SK-N-SH (cell line): Measurements from ENCODE around the gene SNRNP25. TPM values are rescaled to one million over a fixed set of nuclear protein-coding genes. Genes with fewer than 3 reads are reported as not detected.

Experiments
- CTCF ChIA-PET: fragments of 300-600, 350-600 bp; formaldehyde crosslinking; extraction: SDS; loops from one replicate; lab custom pipeline; 2021; lab: Yijun Ruan, JAX
- POLR2A ChIA-PET: fragments of 350-600 bp; sonication (Branson Sonifier 250); formaldehyde crosslinking; extraction: SDS; loops from one replicate; lab custom pipeline; 2020; ENCODE audit warnings: antibody characterized with exemption, inconsistent platforms; lab: Yijun Ruan, JAX
- DNase-seq: peaks from one replicate; pipeline ENCODE4 v3.0.0; 2012
- H2AFZ ChIP-seq: fragments of 200-600 bp; sonication (generic); 2 replicates; pipeline ENCODE4 v1.8.1; 2016; ENCODE audit warnings: antibody characterized with exemption, mild to moderate bottlenecking, low read depth
- H3F3A ChIP-seq: fragments of 200-600 bp; sonication (generic); replicated peaks from 2 replicates; pipeline ENCODE3; 2016; ENCODE audit warnings: antibody characterized with exemption, mild to moderate bottlenecking; ENCODE audit not compliant: insufficient read depth
- H3K27ac ChIP-seq, 2 experiments: fragments of 200-500 bp in 1 of 2; fragments of 200-600 bp in 1 of 2; sonication (Bioruptor generic) in 1 of 2; sonication (generic), shearing (Covaris generic) in 1 of 2; 2 replicates each; pipeline versions ENCODE4 v1.5.1 to v1.6.1; 2014 to 2016; ENCODE audit warnings: low read depth in 2 of 2, inconsistent platforms in 1 of 2, low read length in 1 of 2, mild to moderate bottlenecking in 1 of 2, mixed read lengths in 1 of 2
- H3K27me3 ChIP-seq: fragments of 200-600 bp; sonication (generic), shearing (Covaris generic); 2 replicates; pipeline ENCODE4 v1.6.1; 2016; ENCODE audit warnings: mixed run types; ENCODE audit not compliant: insufficient read depth
- H3K36me3 ChIP-seq, 2 experiments: fragments of 200-500 bp in 1 of 2; fragments of 200-600 bp in 1 of 2; sonication (Bioruptor generic) in 1 of 2; sonication (generic) in 1 of 2; replicated peaks in 1 of 2; 2 replicates each; pipeline versions ENCODE3 to v1.5.1; 2014 to 2016; ENCODE audit warnings: low read length in 1 of 2, mild to moderate bottlenecking in 1 of 2; ENCODE audit not compliant: insufficient read depth in 2 of 2, control insufficient read depth in 1 of 2
- H3K4me1 ChIP-seq, 2 experiments: fragments of 200-500 bp in 1 of 2; fragments of 200-600 bp in 1 of 2; sonication (Bioruptor generic) in 1 of 2; sonication (generic), shearing (Covaris generic) in 1 of 2; 2 replicates each; pipeline versions ENCODE4 v1.5.1 to v1.6.1; 2014 to 2016; ENCODE audit warnings: low read depth in 1 of 2, low read length in 1 of 2, mixed run types in 1 of 2; ENCODE audit not compliant: insufficient read depth in 2 of 2, control insufficient read depth in 1 of 2
- H3K4me2 ChIP-seq: fragments of 200-600 bp; sonication (generic), shearing (Covaris generic); 2 replicates; pipeline ENCODE4 v1.6.1; 2017; ENCODE audit warnings: mixed run types
- H3K4me3 ChIP-seq, 2 experiments: fragments of 200-500 bp in 1 of 2; fragments of 200-600 bp in 1 of 2; sonication (Bioruptor generic) in 1 of 2; sonication (generic), shearing (Covaris generic) in 1 of 2; 2 replicates each; pipeline versions ENCODE4 v1.5.1 to v1.8.1; 2014 to 2016; ENCODE audit warnings: low read depth in 2 of 2, inconsistent platforms in 1 of 2, low read length in 1 of 2, mild to moderate bottlenecking in 1 of 2, mixed read lengths in 1 of 2, moderate library complexity in 1 of 2
- H3K79me2 ChIP-seq: fragments of 200-600 bp; sonication (generic); 2 replicates; pipeline ENCODE4 v1.8.1; 2017; ENCODE audit warnings: mild to moderate bottlenecking; ENCODE audit not compliant: insufficient read depth
- H3K9ac ChIP-seq: fragments of 200-600 bp; sonication (generic); 2 replicates; pipeline ENCODE4 v1.6.1; 2017; ENCODE audit warnings: mixed run types
- H3K9me2 ChIP-seq: fragments of 200-600 bp; sonication (generic); 2 replicates; pipeline ENCODE4 v1.6.1; 2017; ENCODE audit warnings: mixed run types
- H3K9me3 ChIP-seq: fragments of 200-600 bp; sonication (generic); 2 replicates; pipeline ENCODE4 v1.6.1; 2017; ENCODE audit warnings: mixed run types, mild to moderate bottlenecking, moderate library complexity
- H4K20me1 ChIP-seq: fragments of 200-600 bp; sonication (generic); 2 replicates; pipeline ENCODE4 v1.6.1; 2017; ENCODE audit warnings: mild to moderate bottlenecking, mixed run types; ENCODE audit not compliant: insufficient read depth
- EZH2phosphoT487 ChIP-seq: fragments of 200-600 bp; sonication (generic); IDR thresholded peaks from 2 replicates; pipeline ENCODE4 v1.6.1; 2017; ENCODE audit warnings: low read depth, mixed run types, mild to moderate bottlenecking, antibody characterized with exemption, moderate library complexity, borderline replicate concordance
- GABPA ChIP-seq: IDR thresholded peaks from 2 replicates; pipeline ENCODE4 v1.4.0; 2012; ENCODE audit warnings: low read depth, mild to moderate bottlenecking
- GATA2 ChIP-seq: sonication (generic); formaldehyde crosslinking; IDR thresholded peaks from 2 replicates; pipeline ENCODE4 v1.5.0; 2020; ENCODE audit warnings: mild to moderate bottlenecking, missing genetic modification reagents
- NFIC ChIP-seq: IDR thresholded peaks from 2 replicates; pipeline ENCODE4 v1.4.0; 2012; ENCODE audit warnings: borderline replicate concordance
- POLR2AphosphoS5 ChIP-seq: IDR thresholded peaks from 2 replicates; pipeline ENCODE4 v1.6.1; 2012; ENCODE audit warnings: low read depth, low read length
- RCOR1 ChIP-seq: fragments of 150-350 bp; IDR thresholded peaks from 2 replicates; pipeline ENCODE4 v1.6.1; 2017; ENCODE audit warnings: antibody characterized with exemption, low read length
- RXRA ChIP-seq: IDR thresholded peaks from 2 replicates; pipeline ENCODE4 v1.4.0; 2012; ENCODE audit warnings: low read depth, mild to moderate bottlenecking, borderline replicate concordance
- TAF1 ChIP-seq: IDR thresholded peaks from 2 replicates; pipeline ENCODE4 v1.6.1; 2012; ENCODE audit warnings: low read depth, mild to moderate bottlenecking, low read length, moderate library complexity, borderline replicate concordance
- WGBS: methylation state at CpG from one replicate; pipeline ENCODE4 v1.1.6; 2017; ENCODE audit warnings: low lambda C conversion rate; 5-methylcytosine and 5-hydroxymethylcytosine counted together
- polyA plus RNA-seq, 3 experiments: library from polyadenylated mRNA; depleted of rRNA; stranded (reverse); fragments of >200 nt; gene quantifications; 2 replicates each; pipeline ENCODE4 v1.2.3, GENCODE V29; 2012
- TF ChIP-seq, protein P1 (sequence below): IDR thresholded peaks from 2 replicates; pipeline ENCODE4; 2012
- TF ChIP-seq, protein P2 (sequence below): IDR thresholded peaks from 2 replicates; pipeline ENCODE4 v1.4.0; 2012; ENCODE audit warnings: low read depth, borderline replicate concordance
- TF ChIP-seq, protein P3 (sequence below): fragments of 200-600 bp; sonication (generic); IDR thresholded peaks from 2 replicates; pipeline ENCODE4 v1.6.1; 2017; ENCODE audit warnings: antibody characterized with exemption, mild to moderate bottlenecking, moderate library complexity
- TF ChIP-seq, protein P4 (sequence below): fragments of 150-350 bp; IDR thresholded peaks from 2 replicates; pipeline ENCODE4 v1.6.1; 2017; ENCODE audit warnings: antibody characterized with exemption, low read length, low read depth, borderline replicate concordance

The SNRNP25 gene
- polyA plus RNA-seq, 1 of the 3 experiments (the other 2 are of a cell fraction): 73.4 TPM

DNA sequence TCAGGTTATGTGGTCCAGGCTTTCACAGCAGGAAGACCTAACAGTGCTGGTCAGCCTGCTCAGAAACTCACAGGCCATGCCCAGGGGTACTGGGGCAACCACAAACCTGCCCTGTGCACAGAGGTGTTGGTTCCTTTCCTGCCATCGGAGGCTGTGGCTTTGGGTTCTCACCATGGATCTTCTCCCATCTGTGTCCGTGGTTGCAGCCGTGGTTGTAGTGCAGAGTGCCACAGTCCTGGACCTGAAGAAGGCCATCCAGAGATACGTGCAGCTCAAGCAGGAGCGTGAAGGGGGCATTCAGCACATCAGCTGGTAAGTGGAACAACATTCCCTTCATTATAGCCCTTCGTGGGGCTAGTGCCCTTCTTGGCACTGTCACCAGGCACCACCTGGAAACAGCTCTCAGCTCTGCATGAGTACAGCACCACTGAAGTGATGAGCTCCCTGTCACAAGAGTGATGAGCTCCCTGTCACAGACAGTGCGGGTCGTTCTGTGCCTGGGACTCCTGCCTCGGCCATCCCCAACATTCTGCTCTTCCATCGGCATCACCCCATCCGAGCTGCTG lies 2.0 kb downstream of the SNRNP25 start:
- POLR2A ChIA-PET: no interaction called here
- peaks cover 8% of the 10 kb centered on the region for H3F3A ChIP-seq
- no peak overlapping the region for H3K4me3 ChIP-seq
- H3K27me3 ChIP-seq: no peaks in the 10 kb centered on the region
- no peak overlapping the region for H2AFZ ChIP-seq
- no peaks in the 10 kb centered on the region for H4K20me1 ChIP-seq
- CTCF ChIA-PET: interaction anchor here (3.0 to 21.2 kb wide), 2 partner anchors 10 to 39 kb away, joined by 30 to 793 read pairs; no protein-coding TSS in a partner anchor
- peaks cover 3 to 9% of the 10 kb centered on the region in 2 experiments; a peak in 1 of 4 replicates for H3K4me1 ChIP-seq
- no peak for DNase-seq
- no peaks in the 10 kb centered on the region for H3K9me3 ChIP-seq
- H3K79me2 ChIP-seq: peaks cover 33% of the 10 kb centered on the region
- H3K36me3 ChIP-seq: peaks cover 8 to 53% of the 10 kb centered on the region in 2 experiments
- TF ChIP-seq RXRA (no peak), RCOR1 (no peak), EZH2phosphoT487 (no peak), POLR2AphosphoS5 (no peak), NFIC (no peak), TAF1 (no peak), GATA2 (CRISPR knock-in tag) (no peak), GABPA (no peak)
- TF ChIP-seq, protein P1, sequence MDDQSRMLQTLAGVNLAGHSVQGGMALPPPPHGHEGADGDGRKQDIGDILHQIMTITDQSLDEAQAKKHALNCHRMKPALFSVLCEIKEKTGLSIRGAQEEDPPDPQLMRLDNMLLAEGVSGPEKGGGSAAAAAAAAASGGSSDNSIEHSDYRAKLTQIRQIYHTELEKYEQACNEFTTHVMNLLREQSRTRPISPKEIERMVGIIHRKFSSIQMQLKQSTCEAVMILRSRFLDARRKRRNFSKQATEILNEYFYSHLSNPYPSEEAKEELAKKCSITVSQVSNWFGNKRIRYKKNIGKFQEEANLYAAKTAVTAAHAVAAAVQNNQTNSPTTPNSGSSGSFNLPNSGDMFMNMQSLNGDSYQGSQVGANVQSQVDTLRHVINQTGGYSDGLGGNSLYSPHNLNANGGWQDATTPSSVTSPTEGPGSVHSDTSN: no peak
- TF ChIP-seq, protein P2, sequence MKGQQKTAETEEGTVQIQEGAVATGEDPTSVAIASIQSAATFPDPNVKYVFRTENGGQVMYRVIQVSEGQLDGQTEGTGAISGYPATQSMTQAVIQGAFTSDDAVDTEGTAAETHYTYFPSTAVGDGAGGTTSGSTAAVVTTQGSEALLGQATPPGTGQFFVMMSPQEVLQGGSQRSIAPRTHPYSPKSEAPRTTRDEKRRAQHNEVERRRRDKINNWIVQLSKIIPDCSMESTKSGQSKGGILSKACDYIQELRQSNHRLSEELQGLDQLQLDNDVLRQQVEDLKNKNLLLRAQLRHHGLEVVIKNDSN: no peak
- no peak overlapping the region for H3K9ac ChIP-seq
- WGBS: 98% methylated on average over 9 of the region's 11 CpGs
- H3K9me2 ChIP-seq: no peaks in the 10 kb centered on the region
- H3K27ac ChIP-seq: no peak overlapping the region
- H3K4me2 ChIP-seq: no peak overlapping the region

DNA sequence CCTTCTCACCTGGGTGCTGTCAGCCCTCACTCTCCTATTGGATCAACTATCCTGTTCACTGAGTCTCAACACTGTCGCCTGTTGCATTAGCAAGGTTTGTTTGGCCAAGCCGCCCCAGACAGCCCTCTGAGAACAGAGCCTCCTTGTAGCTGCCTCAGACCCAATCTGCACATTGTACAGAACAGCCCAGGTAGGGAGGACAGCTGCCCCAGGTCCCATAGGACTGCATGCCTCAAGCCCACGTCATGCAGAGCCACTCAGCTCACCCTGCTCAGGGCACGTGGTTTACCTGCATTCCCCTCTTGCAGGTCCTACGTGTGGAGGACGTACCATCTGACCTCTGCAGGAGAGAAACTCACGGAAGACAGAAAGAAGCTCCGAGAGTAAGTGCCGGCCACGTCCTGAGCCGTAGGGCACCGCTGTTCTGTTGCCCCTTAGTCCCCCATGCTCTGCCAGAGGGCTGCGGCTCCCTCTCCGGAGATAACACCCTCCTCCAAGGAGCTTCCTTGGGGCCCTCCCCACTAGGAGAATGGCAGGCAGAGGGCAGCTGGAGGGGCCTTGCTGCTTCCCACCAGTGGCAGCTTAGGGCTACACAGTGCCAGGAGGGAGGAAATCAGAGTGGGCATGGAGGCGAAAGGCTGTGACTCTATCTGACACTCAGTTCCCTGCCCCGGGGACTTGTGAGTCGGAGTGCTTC lies 2.8 kb downstream of the SNRNP25 start:
- Histone ChIP-seq H3K9ac (no peak overlapping the region), H3K9me3 (no peaks in the 10 kb centered on the region), H3K79me2 (peaks cover 26% of the 10 kb centered on the region), H3K36me3 (peaks cover 8 to 57% of the 10 kb centered on the region in 2 experiments), H3F3A (peaks cover 8% of the 10 kb centered on the region), H3K27ac (no peak overlapping the region), H3K4me2 (no peak overlapping the region), H3K9me2 (no peaks in the 10 kb centered on the region), H4K20me1 (no peaks in the 10 kb centered on the region), H3K4me1 (peaks cover 3 to 7% of the 10 kb centered on the region in 2 experiments; a peak in 1 of 4 replicates), H2AFZ (no peak overlapping the region), H3K4me3 (no peak overlapping the region), H3K27me3 (no peaks in the 10 kb centered on the region)
- CTCF ChIA-PET: interaction anchor here (3.0 to 21.2 kb wide), 2 partner anchors 9 to 39 kb away, joined by 30 to 793 read pairs; no protein-coding TSS in a partner anchor
- TF ChIP-seq, protein P3, sequence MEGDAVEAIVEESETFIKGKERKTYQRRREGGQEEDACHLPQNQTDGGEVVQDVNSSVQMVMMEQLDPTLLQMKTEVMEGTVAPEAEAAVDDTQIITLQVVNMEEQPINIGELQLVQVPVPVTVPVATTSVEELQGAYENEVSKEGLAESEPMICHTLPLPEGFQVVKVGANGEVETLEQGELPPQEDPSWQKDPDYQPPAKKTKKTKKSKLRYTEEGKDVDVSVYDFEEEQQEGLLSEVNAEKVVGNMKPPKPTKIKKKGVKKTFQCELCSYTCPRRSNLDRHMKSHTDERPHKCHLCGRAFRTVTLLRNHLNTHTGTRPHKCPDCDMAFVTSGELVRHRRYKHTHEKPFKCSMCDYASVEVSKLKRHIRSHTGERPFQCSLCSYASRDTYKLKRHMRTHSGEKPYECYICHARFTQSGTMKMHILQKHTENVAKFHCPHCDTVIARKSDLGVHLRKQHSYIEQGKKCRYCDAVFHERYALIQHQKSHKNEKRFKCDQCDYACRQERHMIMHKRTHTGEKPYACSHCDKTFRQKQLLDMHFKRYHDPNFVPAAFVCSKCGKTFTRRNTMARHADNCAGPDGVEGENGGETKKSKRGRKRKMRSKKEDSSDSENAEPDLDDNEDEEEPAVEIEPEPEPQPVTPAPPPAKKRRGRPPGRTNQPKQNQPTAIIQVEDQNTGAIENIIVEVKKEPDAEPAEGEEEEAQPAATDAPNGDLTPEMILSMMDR: no peak
- TF ChIP-seq, protein P4, sequence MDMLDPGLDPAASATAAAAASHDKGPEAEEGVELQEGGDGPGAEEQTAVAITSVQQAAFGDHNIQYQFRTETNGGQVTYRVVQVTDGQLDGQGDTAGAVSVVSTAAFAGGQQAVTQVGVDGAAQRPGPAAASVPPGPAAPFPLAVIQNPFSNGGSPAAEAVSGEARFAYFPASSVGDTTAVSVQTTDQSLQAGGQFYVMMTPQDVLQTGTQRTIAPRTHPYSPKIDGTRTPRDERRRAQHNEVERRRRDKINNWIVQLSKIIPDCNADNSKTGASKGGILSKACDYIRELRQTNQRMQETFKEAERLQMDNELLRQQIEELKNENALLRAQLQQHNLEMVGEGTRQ: no peak
- 91% methylated on average over 9 of the region's 17 CpGs for WGBS
- DNase-seq: no peak
- POLR2A ChIA-PET: no interaction called here
